ENCODE measurements around the gene STK39. TPM values are rescaled to one million over a fixed set of nuclear protein-coding genes. Genes with fewer than 3 reads are reported as not detected.

STK39 gene
- total and polyA plus RNA-seq, 2 donors (not counting 1 experiment from before 2014, with no cell fraction given), result 2.3 to 14.6 TPM

DNA sequence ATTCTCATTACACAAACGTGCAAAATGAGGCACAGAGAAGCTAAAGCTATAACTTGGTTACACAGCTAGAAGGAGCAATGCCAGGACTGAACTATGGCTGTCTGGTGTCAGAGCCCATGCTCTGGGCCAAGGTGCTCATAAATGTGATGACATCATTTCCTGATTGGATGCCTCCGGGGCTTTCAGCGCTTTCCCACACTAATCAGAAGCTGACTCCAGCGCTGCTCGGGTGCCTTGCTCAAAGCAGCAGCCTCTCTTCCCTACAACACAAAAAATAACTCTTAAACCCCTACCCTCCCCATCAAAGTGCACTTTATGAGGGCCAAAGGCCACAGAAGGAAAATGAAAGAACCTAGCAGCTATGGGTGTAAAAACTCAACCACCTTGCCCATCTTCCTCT, 90.7 kb downstream of the STK39 start:
- ATAC-seq (ENCODE audit: low read depth), result no peak
- Mint-ChIP-seq H3K27me3 (no peaks in the 10 kb centered on the region), H3K27ac (no peak overlapping the region), H3K4me1 (no peaks in the 10 kb centered on the region), H3K9me3 (ENCODE audit: insufficient read depth) (no peaks in the 10 kb centered on the region), H3K4me3 (no peak overlapping the region)
- Histone ChIP-seq H3K4me3 (ENCODE audit: control extremely low read depth in 1 of 5, extremely low read depth in 1 of 5, insufficient read depth in 1 of 5, low read depth in 2 of 5, low read length in 4 of 5) (no peak overlapping the region), H4K20me1 (ENCODE audit: control insufficient read depth, insufficient read depth, low read length, poor library complexity, severe bottlenecking) (no peaks in the 10 kb centered on the region), H2AFZ (ENCODE audit: insufficient read depth, low read depth, low read length, poor library complexity, severe bottlenecking) (no peak overlapping the region), H3K9me3 (ENCODE audit: control extremely low read depth in 1 of 3, control insufficient read depth in 2 of 3, insufficient read depth in 1 of 3, low read length in 2 of 3) (no peaks in the 10 kb centered on the region), H3K9ac (ENCODE audit: low read length) (no peak overlapping the region), H3K4me2 (replicated peaks; ENCODE audit: low read depth, low read length, poor library complexity, severe bottlenecking) (no peak overlapping the region), H3K27ac (ENCODE audit: low read length in 2 of 2) (no peak overlapping the region), H3K4me1 (ENCODE audit: control insufficient read depth in 2 of 2, insufficient read depth in 2 of 2, low read length in 2 of 2) (no peaks in the 10 kb centered on the region), H3K79me2 (ENCODE audit: control insufficient read depth, insufficient read depth, low read length) (no peaks in the 10 kb centered on the region), H3K27me3 (replicated peaks in 1 of 4; ENCODE audit: control extremely low read depth in 1 of 4, control insufficient read depth in 3 of 4, insufficient read depth in 4 of 4, low read length in 3 of 4) (no peaks in the 10 kb centered on the region), H3K36me3 (replicated peaks in 1 of 2; ENCODE audit: control extremely low read depth in 1 of 2, control insufficient read depth in 1 of 2, extremely low read depth in 1 of 2, insufficient read depth in 2 of 2, low read length in 1 of 2) (peaks cover 0 to 3% of the 10 kb centered on the region in 2 experiments)
- DNase-seq, result no peak
- TF ChIP-seq, protein P1, sequence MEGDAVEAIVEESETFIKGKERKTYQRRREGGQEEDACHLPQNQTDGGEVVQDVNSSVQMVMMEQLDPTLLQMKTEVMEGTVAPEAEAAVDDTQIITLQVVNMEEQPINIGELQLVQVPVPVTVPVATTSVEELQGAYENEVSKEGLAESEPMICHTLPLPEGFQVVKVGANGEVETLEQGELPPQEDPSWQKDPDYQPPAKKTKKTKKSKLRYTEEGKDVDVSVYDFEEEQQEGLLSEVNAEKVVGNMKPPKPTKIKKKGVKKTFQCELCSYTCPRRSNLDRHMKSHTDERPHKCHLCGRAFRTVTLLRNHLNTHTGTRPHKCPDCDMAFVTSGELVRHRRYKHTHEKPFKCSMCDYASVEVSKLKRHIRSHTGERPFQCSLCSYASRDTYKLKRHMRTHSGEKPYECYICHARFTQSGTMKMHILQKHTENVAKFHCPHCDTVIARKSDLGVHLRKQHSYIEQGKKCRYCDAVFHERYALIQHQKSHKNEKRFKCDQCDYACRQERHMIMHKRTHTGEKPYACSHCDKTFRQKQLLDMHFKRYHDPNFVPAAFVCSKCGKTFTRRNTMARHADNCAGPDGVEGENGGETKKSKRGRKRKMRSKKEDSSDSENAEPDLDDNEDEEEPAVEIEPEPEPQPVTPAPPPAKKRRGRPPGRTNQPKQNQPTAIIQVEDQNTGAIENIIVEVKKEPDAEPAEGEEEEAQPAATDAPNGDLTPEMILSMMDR (IDR thresholded peaks at IDR 0.05), result no peak
- no peak for TF ChIP-seq EZH2 (IDR thresholded peaks at IDR 0.05; ENCODE audit: borderline replicate concordance, insufficient read depth, low read depth, low read length, poor library complexity, severe bottlenecking)
- POLR2A ChIA-PET, result no interaction called here
- CTCF ChIA-PET, result interaction anchor here (3.1 kb wide), 1 partner anchor 37 kb away, joined by 9 read pairs; no protein-coding TSS in a partner anchor
- 81% methylated on average over 5 of the region's 5 CpGs for WGBS (ENCODE audit: insufficient coverage)
- intact Hi-C loops (cut with micrococcal nuclease), result no loop called here

GRCh38 chr2:168155680-168156079, 91.7 kb downstream of the STK39 start:
- H3K4me2 ChIP-seq (replicated peaks; ENCODE audit: low read depth, low read length, poor library complexity, severe bottlenecking), result no peak overlapping the region
- H3K4me1 Mint-ChIP-seq, result no peaks in the 10 kb centered on the region

More at GRCh38 chr2:168155680-168156079, 91.7 kb downstream of the STK39 start:
- Histone ChIP-seq H3K27me3 (replicated peaks in 1 of 4; ENCODE audit: control extremely low read depth in 1 of 4, control insufficient read depth in 3 of 4, insufficient read depth in 4 of 4, low read length in 3 of 4) (no peaks in the 10 kb centered on the region), H2AFZ (ENCODE audit: insufficient read depth, low read depth, low read length, poor library complexity, severe bottlenecking) (no peak overlapping the region), H3K9ac (ENCODE audit: low read length) (no peak overlapping the region), H3K4me3 (ENCODE audit: control extremely low read depth in 1 of 5, extremely low read depth in 1 of 5, insufficient read depth in 1 of 5, low read depth in 2 of 5, low read length in 4 of 5) (no peak overlapping the region), H4K20me1 (ENCODE audit: control insufficient read depth, insufficient read depth, low read length, poor library complexity, severe bottlenecking) (no peaks in the 10 kb centered on the region), H3K27ac (ENCODE audit: low read length in 2 of 2) (no peak overlapping the region), H3K4me1 (ENCODE audit: control insufficient read depth in 2 of 2, insufficient read depth in 2 of 2, low read length in 2 of 2) (no peaks in the 10 kb centered on the region), H3K79me2 (ENCODE audit: control insufficient read depth, insufficient read depth, low read length) (no peaks in the 10 kb centered on the region), H3K36me3 (replicated peaks in 1 of 2; ENCODE audit: control extremely low read depth in 1 of 2, control insufficient read depth in 1 of 2, extremely low read depth in 1 of 2, insufficient read depth in 2 of 2, low read length in 1 of 2) (peaks cover 0 to 3% of the 10 kb centered on the region in 2 experiments), H3K9me3 (ENCODE audit: control extremely low read depth in 1 of 3, control insufficient read depth in 2 of 3, insufficient read depth in 1 of 3, low read length in 2 of 3) (no peaks in the 10 kb centered on the region)
- 95% methylated on average over 2 of the region's 2 CpGs for WGBS (ENCODE audit: insufficient coverage)
- no peak overlapping the region for H3K27ac Mint-ChIP-seq
- intact Hi-C loops (cut with micrococcal nuclease), result no loop called here
- no peak for ATAC-seq (ENCODE audit: low read depth)
- DNase-seq, result no peak
- no peaks in the 10 kb centered on the region for H3K9me3 Mint-ChIP-seq (ENCODE audit: insufficient read depth)
- TF ChIP-seq, protein P1 (IDR thresholded peaks at IDR 0.05), result no peak
- no peak for TF ChIP-seq EZH2 (IDR thresholded peaks at IDR 0.05; ENCODE audit: borderline replicate concordance, insufficient read depth, low read depth, low read length, poor library complexity, severe bottlenecking)
- ChIA-PET POLR2A (no interaction called here), CTCF (interaction anchor here (0.5 to 3.1 kb wide), 2 partner anchors 20 to 36 kb away, joined by 4 to 9 read pairs; no protein-coding TSS in a partner anchor)
- H3K4me3 Mint-ChIP-seq, result no peak overlapping the region
- no peaks in the 10 kb centered on the region for H3K27me3 Mint-ChIP-seq

Measured in B cell (primary cell).